IMR-90 (cell line): Measurements from ENCODE around the gene TEX11. TPM values are rescaled to one million over a fixed set of nuclear protein-coding genes. Genes with fewer than 3 reads are reported as not detected.

Experiments
- ATAC-seq: fragments of 200-7000 bp; cut with Tn5 transposase; 2 replicates; pipeline ENCODE4 v1.9.1; 2020; ENCODE audit warnings: low read depth, mild to moderate bottlenecking, moderate library complexity
- BruUV-seq: library from RNA; stranded (reverse); fragments of 400-500 nt; replicated peaks from 2 replicates; lab custom pipeline; 2021; lab: Mats Ljungman, UMichigan
- CTCF ChIA-PET: fragments of 300-600 bp; formaldehyde crosslinking; extraction: SDS; loops from one replicate; lab custom pipeline; 2021; ENCODE audit warnings: antibody characterized with exemption; lab: Yijun Ruan, JAX
- POLR2A ChIA-PET: fragments of 300-600 bp; sonication (Branson Sonifier 250); formaldehyde crosslinking; loops from one replicate; lab custom pipeline; 2022; ENCODE audit warnings: antibody characterized with exemption; ENCODE audit not compliant: unreplicated experiment; lab: Charles Lee
- DNase-seq: peaks from one replicate; pipeline ENCODE4 v3.0.0; 2013
- H2AFZ ChIP-seq: replicated peaks from 2 replicates; pipeline ENCODE3; 2013; ENCODE audit warnings: low read length, mild to moderate bottlenecking; ENCODE audit not compliant: poor library complexity
- H2AK5ac ChIP-seq: 2 replicates; pipeline ENCODE4 v1.6.1; 2013; ENCODE audit warnings: low read depth, low read length, inconsistent platforms
- H2AK9ac ChIP-seq: replicated peaks from 2 replicates; pipeline ENCODE3; 2013; ENCODE audit warnings: mild to moderate bottlenecking, low read depth, low read length, moderate library complexity; ENCODE audit not compliant: poor library complexity
- H2BK120ac ChIP-seq: 2 replicates; pipeline ENCODE4 v1.6.1; 2013; ENCODE audit warnings: low read depth, low read length, inconsistent platforms
- H2BK15ac ChIP-seq: 3 replicates; pipeline ENCODE4 v1.6.1; 2013; ENCODE audit warnings: low read depth, low read length, inconsistent platforms
- H2BK20ac ChIP-seq: 2 replicates; pipeline ENCODE4 v1.6.1; 2013; ENCODE audit warnings: low read depth, mild to moderate bottlenecking, inconsistent platforms, low read length, moderate library complexity
- H2BK5ac ChIP-seq: 2 replicates; pipeline ENCODE4 v1.6.1; 2013; ENCODE audit warnings: mild to moderate bottlenecking, low read depth, low read length, inconsistent platforms; ENCODE audit not compliant: poor library complexity, severe bottlenecking
- H3K14ac ChIP-seq: replicated peaks from 2 replicates; pipeline ENCODE4 v1.6.1; 2013; ENCODE audit warnings: low read depth, low read length, inconsistent platforms
- H3K18ac ChIP-seq: 2 replicates; pipeline ENCODE4 v1.6.1; 2013; ENCODE audit warnings: low read depth, low read length, control low read depth
- H3K23ac ChIP-seq: 2 replicates; pipeline ENCODE4 v1.6.1; 2013; ENCODE audit warnings: low read depth, low read length, inconsistent platforms
- H3K27ac ChIP-seq: 2 replicates; pipeline ENCODE4 v1.5.1; 2013; ENCODE audit warnings: mild to moderate bottlenecking, control low read depth, low read length; ENCODE audit not compliant: insufficient read depth
- H3K27me3 ChIP-seq: 2 replicates; pipeline ENCODE4 v1.6.1; 2013; ENCODE audit warnings: low read length; ENCODE audit not compliant: control insufficient read depth, insufficient read depth
- H3K36me3 ChIP-seq: 2 replicates; pipeline ENCODE4 v1.6.1; 2013; ENCODE audit warnings: low read length, mixed read lengths; ENCODE audit not compliant: control insufficient read depth, insufficient read depth
- H3K4ac ChIP-seq: 2 replicates; pipeline ENCODE4 v1.6.1; 2013; ENCODE audit warnings: low read depth, low read length, inconsistent platforms
- H3K4me1 ChIP-seq: 2 replicates; pipeline ENCODE4 v1.6.1; 2013; ENCODE audit warnings: low read length, mixed read lengths; ENCODE audit not compliant: control insufficient read depth, insufficient read depth
- H3K4me2 ChIP-seq: 2 replicates; pipeline ENCODE4 v1.6.1; 2013; ENCODE audit warnings: low read depth, mild to moderate bottlenecking, control low read depth, low read length, moderate library complexity
- H3K4me3 ChIP-seq: 2 replicates; pipeline ENCODE4 v1.5.1; 2013; ENCODE audit warnings: low read depth, mild to moderate bottlenecking, control low read depth, low read length, moderate library complexity; ENCODE audit not compliant: insufficient read depth
- H3K56ac ChIP-seq: 2 replicates; pipeline ENCODE4 v1.6.1; 2013; ENCODE audit warnings: low read length, inconsistent platforms; ENCODE audit not compliant: insufficient read depth; ENCODE audit errors: extremely low read depth
- H3K79me1 ChIP-seq, 2 experiments: 2 replicates each; pipeline ENCODE4 v1.6.1; 2013; ENCODE audit warnings: low read length in 2 of 2, inconsistent platforms in 1 of 2, low read depth in 1 of 2
- H3K9ac ChIP-seq: 2 replicates; pipeline ENCODE4 v1.6.1; 2013; ENCODE audit warnings: low read depth, low read length, control low read depth
- H3K9me1 ChIP-seq: 2 replicates; pipeline ENCODE4 v1.6.1; 2013; ENCODE audit warnings: low read length, inconsistent platforms; ENCODE audit not compliant: insufficient read depth
- H3K9me3 ChIP-seq: 2 replicates; pipeline ENCODE4 v1.6.1; 2013; ENCODE audit warnings: low read length; ENCODE audit not compliant: control insufficient read depth, insufficient read depth
- H4K20me1 ChIP-seq: 2 replicates; pipeline ENCODE4 v1.6.1; 2013; ENCODE audit warnings: low read length, inconsistent platforms; ENCODE audit not compliant: insufficient read depth
- H4K5ac ChIP-seq: 2 replicates; pipeline ENCODE4 v1.6.1; 2013; ENCODE audit warnings: mild to moderate bottlenecking, low read depth, low read length, control low read depth
- H4K8ac ChIP-seq, 2 experiments: 2 replicates each; pipeline ENCODE4 v1.6.1; 2013; ENCODE audit warnings: low read depth in 2 of 2, low read length in 2 of 2, control low read depth in 1 of 2, inconsistent platforms in 1 of 2
- H4K91ac ChIP-seq: 2 replicates; pipeline ENCODE4 v1.6.1; 2013; ENCODE audit warnings: low read depth, low read length, inconsistent platforms; ENCODE audit not compliant: insufficient read depth
- ELK1 ChIP-seq: fragments of 150-350 bp; IDR thresholded peaks from 2 replicates; pipeline ENCODE4 v1.6.1; 2016; ENCODE audit warnings: low read depth, mild to moderate bottlenecking, low read length, moderate library complexity, borderline replicate concordance
- MAFK ChIP-seq: IDR thresholded peaks from 2 replicates; pipeline ENCODE4 v1.6.1; 2012; ENCODE audit warnings: low read depth, low read length, improper control_type of control experiment
- NFE2L2 ChIP-seq: fragments of 150-350 bp; IDR thresholded peaks from 2 replicates; pipeline ENCODE4 v1.6.1; 2016; ENCODE audit warnings: low read depth, mild to moderate bottlenecking, low read length
- POLR2A ChIP-seq: IDR thresholded peaks from 2 replicates; pipeline ENCODE4 v1.6.1; 2012; ENCODE audit warnings: mild to moderate bottlenecking, low read depth, low read length
- WGBS, 2 experiments: methylation state at CpG; one replicate each; pipeline versions ENCODE4 v1.1.5 to v1.1.7; 2013; ENCODE audit warnings: missing lambda C conversion rate in 2 of 2; ENCODE audit not compliant: insufficient read length in 1 of 2; ENCODE audit errors: extremely low coverage in 2 of 2; 5-methylcytosine and 5-hydroxymethylcytosine counted together
- dilution Hi-C: fragments of 300-500 bp; cut with HindIII; formaldehyde crosslinking; loops from one replicate; pipeline ENCODE4 v1.14.3; 2018; ENCODE audit warnings: low sequenced_read_pairs; ENCODE audit not compliant: unreplicated experiment
- in situ Hi-C: fragments of 300-500 bp; cut with MboI; formaldehyde crosslinking; loops from 3 replicates; pipeline ENCODE4 v1.14.3; 2019; ENCODE audit warnings: low sequenced_read_pairs, inconsistent platforms, mixed read lengths
- intact Hi-C: fragments of 100-400 bp; cut with micrococcal nuclease; formaldehyde crosslinking; loops from 2 replicates; pipeline ENCODE4 v1.10.0; 2022
- polyA plus RNA-seq, 3 experiments: library from polyadenylated mRNA; depleted of rRNA; stranded (reverse); fragments of >200 nt; gene quantifications; 2 replicates each; pipeline ENCODE4 v1.2.3, GENCODE V29; 2012; ENCODE audit warnings: low replicate concordance in 1 of 3
- total RNA-seq: library from RNA; depleted of rRNA; stranded (reverse); fragments of >200 nt; gene quantifications from 2 replicates; pipeline ENCODE4 v1.2.3, GENCODE V29; 2012

Gene TEX11
- total and polyA plus RNA-seq, 2 of the 4 experiments (the other 2 are of a cell fraction) = not detected

GRCh38 chrX:70825366-70825765 is 83.1 kb downstream of the TEX11 start:
- no peaks in the 10 kb centered on the region for H3K9me3 ChIP-seq
- H2AFZ ChIP-seq = no peak overlapping the region
- no peak overlapping the region for H2BK15ac ChIP-seq
- H3K4me1 ChIP-seq = no peaks in the 10 kb centered on the region
- WGBS, 2 experiments = no CpG with 5 or more reads among the region's 4 CpGs
- H2AK9ac ChIP-seq = no peak overlapping the region
- dilution Hi-C loops = no loop called here
- no peak overlapping the region for H3K9ac ChIP-seq
- H3K23ac ChIP-seq = no peak overlapping the region
- TF ChIP-seq POLR2A = no peak
- TF ChIP-seq NFE2L2 = 0 out of 2 replicates have a peak, but pooled peaks have one; percentile 29
- TF ChIP-seq ELK1 = no peak
- peak; percentile 65 for TF ChIP-seq MAFK
- no peaks in the 10 kb centered on the region for H3K27me3 ChIP-seq
- H2BK120ac ChIP-seq = no peak overlapping the region
- H4K5ac ChIP-seq = no peak overlapping the region
- no peak overlapping the region for H4K91ac ChIP-seq
- no peak overlapping the region for H3K14ac ChIP-seq
- in situ Hi-C loops = no loop called here
- H2AK5ac ChIP-seq = no peak overlapping the region
- DNase-seq (no peak), ATAC-seq (no peak)
- ChIA-PET POLR2A (no interaction called here), CTCF (no interaction called here)
- no peaks in the 10 kb centered on the region for H3K36me3 ChIP-seq
- H4K8ac ChIP-seq = no peak overlapping the region
- H3K27ac ChIP-seq = no peak overlapping the region
- no peak overlapping the region for H3K18ac ChIP-seq
- no peak overlapping the region for H3K4ac ChIP-seq
- H4K20me1 ChIP-seq = no peaks in the 10 kb centered on the region
- no peaks in the 10 kb centered on the region for H3K9me1 ChIP-seq
- intact Hi-C loops = no loop called here
- no peak overlapping the region for H2BK20ac ChIP-seq
- no peak overlapping the region for H2BK5ac ChIP-seq
- H3K4me2 ChIP-seq = no peak overlapping the region
- no TSS peak for BruUV-seq
- no peaks in the 10 kb centered on the region for H3K79me1 ChIP-seq
- H3K56ac ChIP-seq = no peak overlapping the region
- H3K4me3 ChIP-seq = no peak overlapping the region
